ENCODE data around the gene TMEM9B.

The TMEM9B gene

DNA sequence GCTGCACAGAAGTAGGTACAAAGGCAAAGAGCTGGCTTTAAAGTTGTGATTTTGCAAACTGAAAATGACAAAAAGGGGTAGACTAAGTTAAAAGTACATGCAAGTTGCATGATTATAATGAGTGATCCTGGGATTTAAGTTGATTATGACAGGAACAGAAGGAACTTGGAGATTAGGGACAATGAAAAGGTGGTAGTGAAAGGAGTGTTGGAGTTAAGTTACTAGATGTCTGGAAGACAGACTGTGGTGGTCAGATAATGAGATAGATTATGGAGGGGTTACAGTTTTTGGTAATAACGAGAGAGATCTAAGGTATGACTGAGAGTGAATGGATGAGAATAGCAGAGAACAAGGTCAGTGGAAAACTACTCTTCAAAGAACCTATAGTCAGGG lies 7.7 kb upstream of the TMEM9B start:
- Histone ChIP-seq H3F3A (ENCODE audit: low read depth) (no peaks in the 10 kb centered on the region), H3K79me2 (ENCODE audit: insufficient read depth, low read length) (no peaks in the 10 kb centered on the region), H3K4me1 (ENCODE audit: insufficient read depth, low read length, poor library complexity, severe bottlenecking) (no peaks in the 10 kb centered on the region), H3K4me3 (ENCODE audit: low read length, poor library complexity, severe bottlenecking) (no peak overlapping the region), H3K9me2 (replicated peaks; ENCODE audit: low read depth, low read length) (no peaks in the 10 kb centered on the region), H3K4me2 (ENCODE audit: low read depth, low read length, poor library complexity, severe bottlenecking) (no peak overlapping the region), H3K36me3 (ENCODE audit: insufficient read depth, low read length) (no peaks in the 10 kb centered on the region), H3K27me3 (ENCODE audit: insufficient read depth, low read length, poor library complexity, severe bottlenecking) (no peaks in the 10 kb centered on the region), H4K20me1 (ENCODE audit: insufficient read depth, low read length, poor library complexity, severe bottlenecking) (no peaks in the 10 kb centered on the region), H3K9ac (ENCODE audit: low read depth, low read length, poor library complexity, severe bottlenecking) (no peak overlapping the region), H3K9me3 (ENCODE audit: insufficient read depth, low read depth, low read length) (no peaks in the 10 kb centered on the region), H2AFZ (ENCODE audit: low read length) (no peak overlapping the region)
- TF ChIP-seq EZH2phosphoT487 (IDR thresholded peaks at IDR 0.05; ENCODE audit: borderline replicate concordance) = no peak
- TF ChIP-seq, protein P1, sequence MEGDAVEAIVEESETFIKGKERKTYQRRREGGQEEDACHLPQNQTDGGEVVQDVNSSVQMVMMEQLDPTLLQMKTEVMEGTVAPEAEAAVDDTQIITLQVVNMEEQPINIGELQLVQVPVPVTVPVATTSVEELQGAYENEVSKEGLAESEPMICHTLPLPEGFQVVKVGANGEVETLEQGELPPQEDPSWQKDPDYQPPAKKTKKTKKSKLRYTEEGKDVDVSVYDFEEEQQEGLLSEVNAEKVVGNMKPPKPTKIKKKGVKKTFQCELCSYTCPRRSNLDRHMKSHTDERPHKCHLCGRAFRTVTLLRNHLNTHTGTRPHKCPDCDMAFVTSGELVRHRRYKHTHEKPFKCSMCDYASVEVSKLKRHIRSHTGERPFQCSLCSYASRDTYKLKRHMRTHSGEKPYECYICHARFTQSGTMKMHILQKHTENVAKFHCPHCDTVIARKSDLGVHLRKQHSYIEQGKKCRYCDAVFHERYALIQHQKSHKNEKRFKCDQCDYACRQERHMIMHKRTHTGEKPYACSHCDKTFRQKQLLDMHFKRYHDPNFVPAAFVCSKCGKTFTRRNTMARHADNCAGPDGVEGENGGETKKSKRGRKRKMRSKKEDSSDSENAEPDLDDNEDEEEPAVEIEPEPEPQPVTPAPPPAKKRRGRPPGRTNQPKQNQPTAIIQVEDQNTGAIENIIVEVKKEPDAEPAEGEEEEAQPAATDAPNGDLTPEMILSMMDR (conservative IDR thresholded peaks at IDR 0.05; ENCODE audit: low read length) = no peak

DNA sequence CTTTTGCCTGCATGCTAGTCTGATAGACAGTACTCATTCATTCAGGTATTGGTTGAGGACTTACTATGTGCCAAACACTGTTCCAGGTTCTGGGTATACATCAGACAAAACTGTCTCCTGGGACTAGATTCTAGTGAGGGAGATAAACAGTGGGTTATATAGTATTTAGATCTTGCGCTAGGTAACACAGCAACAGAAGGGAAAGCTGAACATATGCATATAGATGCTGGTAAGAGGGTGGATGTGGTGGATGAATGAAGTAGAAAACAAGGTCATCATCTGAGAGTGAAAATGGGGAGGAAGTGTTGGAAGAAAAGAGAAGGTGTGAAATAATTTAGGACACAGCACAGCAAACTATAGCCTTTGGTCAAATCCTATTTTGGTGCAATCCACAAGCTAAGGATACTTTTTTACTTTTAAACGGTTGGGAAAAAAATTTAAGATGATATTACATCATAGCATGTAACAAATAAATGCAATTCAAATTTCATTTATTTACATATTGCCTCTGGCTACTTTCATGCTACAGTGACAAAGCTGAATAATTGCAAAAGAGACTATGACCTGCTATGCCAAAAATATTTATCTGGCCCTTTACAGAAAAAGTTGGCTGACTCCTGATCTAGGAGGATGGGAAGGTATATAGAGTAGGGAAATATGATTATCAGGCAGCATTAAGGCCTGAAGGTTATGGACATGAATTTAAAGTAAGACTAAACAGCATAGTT lies 7.1 kb upstream of the TMEM9B start:
- Histone ChIP-seq H2AFZ (ENCODE audit: low read length) (no peak overlapping the region), H3K4me2 (ENCODE audit: low read depth, low read length, poor library complexity, severe bottlenecking) (no peak overlapping the region), H4K20me1 (ENCODE audit: insufficient read depth, low read length, poor library complexity, severe bottlenecking) (no peaks in the 10 kb centered on the region), H3K9me2 (replicated peaks; ENCODE audit: low read depth, low read length) (no peaks in the 10 kb centered on the region), H3K4me1 (ENCODE audit: insufficient read depth, low read length, poor library complexity, severe bottlenecking) (no peaks in the 10 kb centered on the region), H3K9ac (ENCODE audit: low read depth, low read length, poor library complexity, severe bottlenecking) (no peak overlapping the region), H3F3A (ENCODE audit: low read depth) (no peaks in the 10 kb centered on the region), H3K36me3 (ENCODE audit: insufficient read depth, low read length) (no peaks in the 10 kb centered on the region), H3K9me3 (ENCODE audit: insufficient read depth, low read depth, low read length) (no peaks in the 10 kb centered on the region), H3K4me3 (ENCODE audit: low read length, poor library complexity, severe bottlenecking) (no peak overlapping the region), H3K27me3 (ENCODE audit: insufficient read depth, low read length, poor library complexity, severe bottlenecking) (no peaks in the 10 kb centered on the region), H3K79me2 (ENCODE audit: insufficient read depth, low read length) (no peaks in the 10 kb centered on the region)
- TF ChIP-seq, protein P1 (conservative IDR thresholded peaks at IDR 0.05; ENCODE audit: low read length) = no peak
- TF ChIP-seq EZH2phosphoT487 (IDR thresholded peaks at IDR 0.05; ENCODE audit: borderline replicate concordance) = no peak

DNA sequence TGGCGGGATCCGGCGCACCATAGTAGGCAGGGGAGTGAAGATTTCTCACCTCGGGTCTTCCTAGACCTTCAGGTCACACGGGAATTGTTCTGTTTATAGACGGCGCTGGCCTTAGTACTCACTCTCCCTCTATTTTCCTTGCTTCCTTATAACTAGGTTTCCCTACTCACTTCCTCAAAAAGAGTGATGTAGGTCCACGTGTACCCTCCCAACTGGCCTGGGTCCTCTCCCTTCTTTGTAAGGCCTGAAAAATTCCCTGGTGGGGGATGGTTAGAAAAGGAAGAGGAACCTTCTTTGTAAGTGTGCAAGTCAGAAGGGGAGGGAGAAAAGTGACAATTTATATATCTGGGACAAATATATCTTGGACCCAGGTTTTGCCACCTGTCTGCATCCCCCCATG lies 2.9 kb upstream of the TMEM9B start:
- no peak overlapping the region for H3K4me2 ChIP-seq (ENCODE audit: low read depth, low read length, poor library complexity, severe bottlenecking)
- H3K9me2 ChIP-seq (replicated peaks; ENCODE audit: low read depth, low read length) = no peaks in the 10 kb centered on the region
- H3K79me2 ChIP-seq (ENCODE audit: insufficient read depth, low read length) = peaks cover 26% of the 10 kb centered on the region
- H3K9me3 ChIP-seq (ENCODE audit: insufficient read depth, low read depth, low read length) = no peaks in the 10 kb centered on the region
- H3K27me3 ChIP-seq (ENCODE audit: insufficient read depth, low read length, poor library complexity, severe bottlenecking) = no peaks in the 10 kb centered on the region
- no peaks in the 10 kb centered on the region for H3F3A ChIP-seq (ENCODE audit: low read depth)
- peaks cover 18% of the 10 kb centered on the region for H3K4me1 ChIP-seq (ENCODE audit: insufficient read depth, low read length, poor library complexity, severe bottlenecking)
- H4K20me1 ChIP-seq (ENCODE audit: insufficient read depth, low read length, poor library complexity, severe bottlenecking) = peaks cover 16% of the 10 kb centered on the region
- H2AFZ ChIP-seq (ENCODE audit: low read length) = no peak overlapping the region
- no peak overlapping the region for H3K4me3 ChIP-seq (ENCODE audit: low read length, poor library complexity, severe bottlenecking)
- TF ChIP-seq EZH2phosphoT487 (IDR thresholded peaks at IDR 0.05; ENCODE audit: borderline replicate concordance) = no peak
- TF ChIP-seq, protein P1 (conservative IDR thresholded peaks at IDR 0.05; ENCODE audit: low read length) = no peak
- no peak overlapping the region for H3K9ac ChIP-seq (ENCODE audit: low read depth, low read length, poor library complexity, severe bottlenecking)
- no peaks in the 10 kb centered on the region for H3K36me3 ChIP-seq (ENCODE audit: insufficient read depth, low read length)
